Fibroblast of lung (primary cell): ENCODE measurements around the gene PROSER1. TPM values are rescaled to one million over a fixed set of nuclear protein-coding genes. Genes with fewer than 3 reads are reported as not detected.
"Not testable (repeated sequence)": the region's sequence is repeated elsewhere in the genome, so short reads cannot be mapped to it uniquely, and the experiment has no call there.

Experiments used
- DNase-seq, 2 donors: peaks; one replicate each; pipeline versions ENCODE4 v3.0.0 to v3.0.0-alpha.2; 2010; ENCODE audit warnings: low read depth in 2 of 2
- H2AFZ ChIP-seq: 2 replicates; pipeline ENCODE4 v1.5.1; 2012; ENCODE audit warnings: low read length, control low read depth, inconsistent platforms
- H3K27ac ChIP-seq: 2 replicates; pipeline ENCODE4 v1.5.1; 2011; ENCODE audit warnings: low read length, control low read depth; ENCODE audit not compliant: insufficient read depth
- H3K27me3 ChIP-seq: 2 replicates; pipeline ENCODE4 v1.5.1; 2011; ENCODE audit warnings: mild to moderate bottlenecking, low read length; ENCODE audit not compliant: control insufficient read depth, insufficient read depth
- H3K36me3 ChIP-seq: 2 replicates; pipeline ENCODE4 v1.5.1; 2011; ENCODE audit warnings: low read length; ENCODE audit not compliant: control insufficient read depth, insufficient read depth
- H3K4me1 ChIP-seq: 2 replicates; pipeline ENCODE4 v1.5.1; 2011; ENCODE audit warnings: low read length; ENCODE audit not compliant: control insufficient read depth, insufficient read depth; ENCODE audit errors: extremely low read depth
- H3K4me2 ChIP-seq: 2 replicates; pipeline ENCODE4 v1.5.1; 2011; ENCODE audit warnings: low read length, control low read depth; ENCODE audit not compliant: insufficient read depth; ENCODE audit errors: extremely low read depth
- H3K4me3 ChIP-seq, 4 experiments: fragments of 200-600 bp in 1 of 4; sonication (generic) in 1 of 4; replicated peaks in 1 of 4; 2 replicates each; pipeline ENCODE4 v1.5.1; 2011 to 2016; ENCODE audit warnings: low read length in 4 of 4, low read depth in 3 of 4, mild to moderate bottlenecking in 3 of 4, control low read depth in 2 of 4, inconsistent platforms in 1 of 4, mixed read lengths in 1 of 4; ENCODE audit not compliant: insufficient read depth in 1 of 4; ENCODE audit errors: control extremely low read depth in 1 of 4
- H3K79me2 ChIP-seq: 2 replicates; pipeline ENCODE4 v1.5.1; 2012; ENCODE audit warnings: mild to moderate bottlenecking, low read length, inconsistent platforms; ENCODE audit not compliant: control insufficient read depth, insufficient read depth
- H3K9ac ChIP-seq: 2 replicates; pipeline ENCODE4 v1.5.1; 2011; ENCODE audit warnings: mild to moderate bottlenecking, low read length, control low read depth; ENCODE audit not compliant: insufficient read depth
- H3K9me3 ChIP-seq: 2 replicates; pipeline ENCODE4 v1.5.1; 2012; ENCODE audit warnings: low read depth, low read length; ENCODE audit not compliant: control insufficient read depth, insufficient read depth
- H4K20me1 ChIP-seq: 2 replicates; pipeline ENCODE4 v1.5.1; 2011; ENCODE audit warnings: low read length; ENCODE audit not compliant: control insufficient read depth, insufficient read depth; ENCODE audit errors: extremely low read depth
- EZH2 ChIP-seq: IDR thresholded peaks from 2 replicates; pipeline ENCODE4 v1.5.1; 2012; ENCODE audit warnings: low read length, control low read depth, mild to moderate bottlenecking; ENCODE audit errors: missing control alignments
- polyA plus RNA-seq, 2 donors: library from polyadenylated mRNA; depleted of rRNA in 1 of 2; stranded (reverse) in 1 of 2; unstranded in 1 of 2; fragments of >200 nt; gene quantifications; 2 replicates each; pipeline ENCODE4 v1.2.1, GENCODE V29; 2011 to 2012; ENCODE audit warnings: missing spikeins in 1 of 2
- total RNA-seq: library from RNA; depleted of rRNA; stranded (reverse); fragments of >200 nt; gene quantifications from 2 replicates; pipeline ENCODE4 v1.2.1, GENCODE V29; 2014
- TF ChIP-seq, protein P1 (sequence below), 2 donors: IDR thresholded peaks in 1 of 2; conservative IDR thresholded peaks in 1 of 2; 1 replicate in 1 of 2; 2 replicates in 1 of 2; pipeline ENCODE4 v1.5.1; 2011 to 2012; ENCODE audit warnings: low read length in 2 of 2, control low read depth in 1 of 2, inconsistent platforms in 1 of 2, low read depth in 1 of 2, mild to moderate bottlenecking in 1 of 2

Gene PROSER1
- total and polyA plus RNA-seq, 2 donors (not counting 1 experiment from before 2014, with no cell fraction given), result 9.5 to 13.9 TPM

DNA sequence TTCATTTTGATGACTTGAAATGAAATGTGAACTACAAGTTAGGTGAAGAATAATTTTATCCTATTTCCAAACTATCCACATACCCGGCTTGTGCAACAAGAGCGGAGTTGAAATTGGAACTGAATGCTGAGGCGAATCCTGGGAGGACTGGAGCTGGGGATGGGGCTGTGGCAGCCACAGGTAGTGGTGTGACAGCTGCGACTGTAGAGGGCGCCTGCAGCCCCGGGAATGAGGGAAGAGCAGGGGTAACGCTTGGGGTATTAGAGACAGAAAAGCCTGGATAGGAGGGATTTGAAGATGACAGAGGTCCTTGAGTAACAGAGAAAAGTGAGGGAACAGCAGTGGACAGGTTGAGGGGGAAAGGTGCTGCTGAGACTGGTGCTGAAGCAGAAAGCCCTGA is 25.3 kb downstream of the PROSER1 start:
- no peak for DNase-seq
- Histone ChIP-seq H3K36me3 (peaks cover 21% of the 10 kb centered on the region), H3K4me3 (no peak overlapping the region), H3K27me3 (no peaks in the 10 kb centered on the region), H3K9me3 (no peaks in the 10 kb centered on the region), H3K79me2 (no peaks in the 10 kb centered on the region), H3K9ac (no peak overlapping the region), H4K20me1 (no peaks in the 10 kb centered on the region), H2AFZ (no peak overlapping the region), H3K27ac (no peak overlapping the region), H3K4me1 (no peaks in the 10 kb centered on the region), H3K4me2 (no peak overlapping the region)
- no peak for TF ChIP-seq EZH2
- TF ChIP-seq, protein P1, sequence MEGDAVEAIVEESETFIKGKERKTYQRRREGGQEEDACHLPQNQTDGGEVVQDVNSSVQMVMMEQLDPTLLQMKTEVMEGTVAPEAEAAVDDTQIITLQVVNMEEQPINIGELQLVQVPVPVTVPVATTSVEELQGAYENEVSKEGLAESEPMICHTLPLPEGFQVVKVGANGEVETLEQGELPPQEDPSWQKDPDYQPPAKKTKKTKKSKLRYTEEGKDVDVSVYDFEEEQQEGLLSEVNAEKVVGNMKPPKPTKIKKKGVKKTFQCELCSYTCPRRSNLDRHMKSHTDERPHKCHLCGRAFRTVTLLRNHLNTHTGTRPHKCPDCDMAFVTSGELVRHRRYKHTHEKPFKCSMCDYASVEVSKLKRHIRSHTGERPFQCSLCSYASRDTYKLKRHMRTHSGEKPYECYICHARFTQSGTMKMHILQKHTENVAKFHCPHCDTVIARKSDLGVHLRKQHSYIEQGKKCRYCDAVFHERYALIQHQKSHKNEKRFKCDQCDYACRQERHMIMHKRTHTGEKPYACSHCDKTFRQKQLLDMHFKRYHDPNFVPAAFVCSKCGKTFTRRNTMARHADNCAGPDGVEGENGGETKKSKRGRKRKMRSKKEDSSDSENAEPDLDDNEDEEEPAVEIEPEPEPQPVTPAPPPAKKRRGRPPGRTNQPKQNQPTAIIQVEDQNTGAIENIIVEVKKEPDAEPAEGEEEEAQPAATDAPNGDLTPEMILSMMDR (conservative IDR thresholded peaks at IDR 0.05 in 1 of 2, IDR thresholded peaks at IDR 0.05 in 1 of 2; ENCODE audit: low read depth in 1 of 2, low read length in 2 of 2), result no peak

DNA sequence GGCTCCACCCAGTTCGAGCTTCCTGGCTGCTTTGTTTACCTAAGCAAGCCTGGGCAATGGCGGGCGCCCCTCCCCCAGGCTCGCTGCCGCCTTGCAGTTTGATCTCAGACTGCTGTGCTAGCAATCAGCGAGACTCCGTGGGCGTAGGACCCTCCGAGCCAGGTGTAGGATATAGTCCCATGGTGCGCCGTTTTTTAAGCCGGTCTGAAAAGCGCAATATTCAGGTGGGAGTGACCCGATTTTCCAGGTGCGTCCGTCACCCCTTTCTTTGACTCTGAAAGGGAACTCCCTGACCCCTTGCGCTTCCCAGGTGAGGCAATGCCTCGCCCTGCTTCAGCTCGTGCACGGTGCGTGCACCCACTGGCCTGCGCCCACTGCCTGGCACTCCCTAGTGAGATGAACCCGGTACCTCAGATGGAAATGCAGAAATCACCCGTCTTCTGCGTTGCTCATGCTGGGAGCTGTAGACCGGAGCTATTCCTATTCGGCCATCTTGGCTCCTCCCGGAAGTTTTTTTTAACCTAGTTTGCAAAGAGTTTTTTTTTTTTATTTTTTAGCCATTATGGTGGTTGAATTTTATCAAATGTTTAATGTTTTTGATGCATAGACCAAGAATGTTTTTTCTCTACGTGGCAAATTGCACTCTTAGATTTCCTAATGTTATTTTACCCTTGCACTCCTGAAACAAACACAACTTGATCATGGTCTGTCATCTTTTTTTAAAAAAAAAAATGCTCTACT is 31.3 kb downstream of the PROSER1 start:
- DNase-seq, H3K4me3 ChIP-seq: not testable (repeated sequence)

DNA sequence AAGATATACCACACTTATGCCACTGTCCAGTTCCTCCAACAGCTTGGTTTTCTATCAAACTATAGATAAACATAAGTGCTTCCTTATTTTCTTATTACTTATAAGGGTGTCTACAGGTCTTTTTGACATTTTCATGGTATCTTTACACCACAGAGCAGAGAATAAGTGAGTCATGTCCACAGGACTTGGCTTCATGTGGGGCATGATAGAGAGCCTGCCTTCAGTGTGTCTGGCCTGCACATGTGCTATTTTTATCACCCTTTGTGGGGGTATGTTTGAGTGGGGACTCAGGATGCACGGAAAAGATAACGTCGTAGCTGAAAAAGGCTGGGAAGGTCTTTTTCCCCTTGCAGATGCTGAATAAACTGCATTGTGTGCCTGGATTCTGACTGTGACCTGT is 39.1 kb downstream of the PROSER1 start:
- no peaks in the 10 kb centered on the region for H4K20me1 ChIP-seq
- no peaks in the 10 kb centered on the region for H3K27me3 ChIP-seq
- no peak overlapping the region for H3K4me2 ChIP-seq
- no peaks in the 10 kb centered on the region for H3K4me1 ChIP-seq
- H3K9me3 ChIP-seq, result no peaks in the 10 kb centered on the region
- no peaks in the 10 kb centered on the region for H3K79me2 ChIP-seq
- no peak overlapping the region for H3K9ac ChIP-seq
- H3K27ac ChIP-seq, result no peak overlapping the region
- TF ChIP-seq, protein P1 (conservative IDR thresholded peaks at IDR 0.05 in 1 of 2, IDR thresholded peaks at IDR 0.05 in 1 of 2; ENCODE audit: low read depth in 1 of 2, low read length in 2 of 2), result no peak
- TF ChIP-seq EZH2, result no peak
- no peaks in the 10 kb centered on the region for H3K36me3 ChIP-seq
- DNase-seq, result no peak
- no peak overlapping the region for H3K4me3 ChIP-seq
- H2AFZ ChIP-seq, result no peak overlapping the region

More for the DNA sequence above, 31.3 kb downstream of the PROSER1 start:
- H3K79me2 ChIP-seq, H3K4me1 ChIP-seq, H3K36me3 ChIP-seq, H4K20me1 ChIP-seq, H3K9ac ChIP-seq, H3K4me2 ChIP-seq, H2AFZ ChIP-seq, H3K27ac ChIP-seq, H3K9me3 ChIP-seq, H3K27me3 ChIP-seq: not testable (repeated sequence)
